Endodermal cell (in vitro differentiated cells): Measurements from ENCODE around the gene PRKCA. TPM values are rescaled to one million over a fixed set of nuclear protein-coding genes. Genes with fewer than 3 reads are reported as not detected.

Experiments
- DNase-seq: peaks from one replicate; pipeline ENCODE4 v3.0.0-alpha.2; 2017
- H3K27ac ChIP-seq: 2 replicates; pipeline ENCODE4 v1.5.1; 2013; ENCODE audit warnings: mild to moderate bottlenecking, low read depth, low read length, moderate library complexity
- H3K27me3 ChIP-seq: 2 replicates; pipeline ENCODE4 v1.6.1; 2013; ENCODE audit warnings: mild to moderate bottlenecking, low read length, moderate library complexity; ENCODE audit not compliant: insufficient read depth, control insufficient read depth, poor library complexity, severe bottlenecking
- H3K36me3 ChIP-seq: 2 replicates; pipeline ENCODE4 v1.7.0; 2013; ENCODE audit warnings: mild to moderate bottlenecking, low read length, moderate library complexity; ENCODE audit not compliant: control insufficient read depth, insufficient read depth
- H3K4me1 ChIP-seq: one replicate; pipeline ENCODE4 v1.7.0; 2013; ENCODE audit warnings: low read length; ENCODE audit not compliant: control insufficient read depth, insufficient read depth
- H3K4me3 ChIP-seq: 2 replicates; pipeline ENCODE4 v1.5.1; 2013; ENCODE audit warnings: mild to moderate bottlenecking, low read length, moderate library complexity
- H3K9ac ChIP-seq: 2 replicates; pipeline ENCODE4 v1.6.1; 2013; ENCODE audit warnings: mild to moderate bottlenecking, low read length, moderate library complexity; ENCODE audit not compliant: poor library complexity, severe bottlenecking; ENCODE audit errors: extremely low read depth
- H3K9me3 ChIP-seq: 2 replicates; pipeline ENCODE4 v1.6.1; 2013; ENCODE audit warnings: mild to moderate bottlenecking, low read length, moderate library complexity; ENCODE audit not compliant: control insufficient read depth
- H3K27ac Mint-ChIP-seq: 2 replicates; pipeline ENCODE4 v1.8.0; 2020; ENCODE audit warnings: mixed read lengths
- H3K27me3 Mint-ChIP-seq: 2 replicates; pipeline ENCODE4 v1.8.0; 2021; ENCODE audit warnings: mild to moderate bottlenecking, mixed read lengths; ENCODE audit not compliant: insufficient read depth
- H3K36me3 Mint-ChIP-seq: 2 replicates; pipeline ENCODE4 v1.8.0; 2020; ENCODE audit warnings: low read depth, mixed read lengths
- H3K4me1 Mint-ChIP-seq: 2 replicates; pipeline ENCODE4 v1.8.0; 2020; ENCODE audit warnings: mixed read lengths
- H3K4me3 Mint-ChIP-seq: 2 replicates; pipeline ENCODE4 v1.8.0; 2020; ENCODE audit warnings: mild to moderate bottlenecking, moderate library complexity, mixed read lengths
- H3K9me3 Mint-ChIP-seq: 2 replicates; pipeline ENCODE4 v1.8.0; 2020; ENCODE audit warnings: mild to moderate bottlenecking, mixed read lengths
- WGBS, 2 experiments: methylation state at CpG; one replicate each; pipeline versions ENCODE4 v1.1.5 to v1.1.7; 2013; ENCODE audit warnings: missing lambda C conversion rate in 2 of 2, mixed read lengths in 1 of 2; ENCODE audit not compliant: insufficient coverage in 1 of 2, insufficient read length in 1 of 2; 5-methylcytosine and 5-hydroxymethylcytosine counted together
- total RNA-seq, 2 donors: library from RNA; stranded (reverse); fragmentation: NEBNext Ultra II Directional in 1 of 2; extraction: Animal tissue kit (Norgen Biotek cat#: 25700) in 1 of 2; gene quantifications; 2 replicates in 1 of 2; 3 replicates in 1 of 2; pipeline ENCODE4 v1.2.1, GENCODE V29; 2021
- TF ChIP-seq, protein P1 (sequence below): fragments of 200-600 bp; sonication (generic); conservative IDR thresholded peaks from 2 replicates; pipeline ENCODE4 v1.5.0; 2021; ENCODE audit warnings: antibody characterized with exemption, mild to moderate bottlenecking

The PRKCA gene
- total RNA-seq, 2 donors from 2014 or later, result 8.7 to 14.6 TPM

DNA sequence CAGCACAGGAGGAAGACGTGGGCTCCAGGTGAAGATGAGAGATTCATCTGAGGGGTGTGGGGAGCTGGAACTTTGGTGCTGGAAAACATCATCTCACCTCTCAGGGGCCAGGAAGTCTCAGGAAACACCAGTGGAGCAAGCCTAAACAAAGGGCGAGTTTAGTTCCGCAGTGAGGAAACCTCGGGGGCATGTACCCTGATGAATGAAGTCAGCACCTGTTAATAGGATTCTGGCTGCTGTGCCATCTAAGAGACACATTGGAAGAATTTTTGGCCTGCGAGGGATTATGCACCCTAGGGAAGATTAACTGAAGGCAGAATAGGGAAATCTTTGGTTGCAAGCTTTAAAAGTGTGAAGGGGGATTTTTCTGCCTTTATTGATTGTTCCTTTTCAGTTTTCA lies 437.8 kb downstream of the PRKCA start:
- peaks cover 38% of the 10 kb centered on the region for H3K4me1 Mint-ChIP-seq
- no peak overlapping the region for H3K9ac ChIP-seq
- H3K9me3 Mint-ChIP-seq, result no peaks in the 10 kb centered on the region
- no peak for DNase-seq
- peaks cover 2% of the 10 kb centered on the region for H3K36me3 Mint-ChIP-seq
- H3K27ac ChIP-seq, result no peak overlapping the region
- H3K27ac Mint-ChIP-seq, result no peak overlapping the region
- TF ChIP-seq, protein P1, sequence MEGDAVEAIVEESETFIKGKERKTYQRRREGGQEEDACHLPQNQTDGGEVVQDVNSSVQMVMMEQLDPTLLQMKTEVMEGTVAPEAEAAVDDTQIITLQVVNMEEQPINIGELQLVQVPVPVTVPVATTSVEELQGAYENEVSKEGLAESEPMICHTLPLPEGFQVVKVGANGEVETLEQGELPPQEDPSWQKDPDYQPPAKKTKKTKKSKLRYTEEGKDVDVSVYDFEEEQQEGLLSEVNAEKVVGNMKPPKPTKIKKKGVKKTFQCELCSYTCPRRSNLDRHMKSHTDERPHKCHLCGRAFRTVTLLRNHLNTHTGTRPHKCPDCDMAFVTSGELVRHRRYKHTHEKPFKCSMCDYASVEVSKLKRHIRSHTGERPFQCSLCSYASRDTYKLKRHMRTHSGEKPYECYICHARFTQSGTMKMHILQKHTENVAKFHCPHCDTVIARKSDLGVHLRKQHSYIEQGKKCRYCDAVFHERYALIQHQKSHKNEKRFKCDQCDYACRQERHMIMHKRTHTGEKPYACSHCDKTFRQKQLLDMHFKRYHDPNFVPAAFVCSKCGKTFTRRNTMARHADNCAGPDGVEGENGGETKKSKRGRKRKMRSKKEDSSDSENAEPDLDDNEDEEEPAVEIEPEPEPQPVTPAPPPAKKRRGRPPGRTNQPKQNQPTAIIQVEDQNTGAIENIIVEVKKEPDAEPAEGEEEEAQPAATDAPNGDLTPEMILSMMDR, result no peak
- H3K27me3 Mint-ChIP-seq, result no peaks in the 10 kb centered on the region
- H3K36me3 ChIP-seq, result no peaks in the 10 kb centered on the region
- 91 to 95% methylated on average over 5 of the region's 5 CpGs for WGBS, 2 experiments
- H3K4me1 ChIP-seq, result peaks cover 5% of the 10 kb centered on the region
- H3K4me3 Mint-ChIP-seq, result no peak overlapping the region
- no peak overlapping the region for H3K4me3 ChIP-seq
- H3K27me3 ChIP-seq, result no peaks in the 10 kb centered on the region
- no peaks in the 10 kb centered on the region for H3K9me3 ChIP-seq

DNA sequence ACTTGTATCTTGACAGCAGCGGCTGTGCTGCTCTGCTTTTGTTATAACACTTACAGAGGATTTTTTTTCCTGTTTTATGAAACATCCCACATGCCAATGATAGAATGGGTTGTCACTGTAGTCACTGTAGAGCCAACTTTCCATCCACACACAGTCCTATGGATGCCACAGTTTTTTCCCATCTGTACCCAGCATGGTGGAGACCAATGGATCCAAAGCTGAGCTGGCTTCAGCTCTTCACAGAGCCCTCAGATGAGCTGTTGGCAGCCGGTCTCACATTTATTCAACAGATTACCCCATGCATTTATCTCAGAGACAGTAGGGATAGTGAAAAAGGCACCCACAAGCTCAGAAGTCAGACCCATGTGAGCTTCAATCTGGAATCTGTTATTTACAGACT lies 441.1 kb downstream of the PRKCA start:
- Histone ChIP-seq H3K9me3 (no peaks in the 10 kb centered on the region), H3K36me3 (no peaks in the 10 kb centered on the region), H3K4me3 (no peak overlapping the region), H3K4me1 (peaks cover 5% of the 10 kb centered on the region), H3K27me3 (no peaks in the 10 kb centered on the region), H3K27ac (no peak overlapping the region), H3K9ac (no peak overlapping the region)
- no peak for DNase-seq
- no peak overlapping the region for H3K27ac Mint-ChIP-seq
- WGBS, 2 experiments, result 93 to 100% methylated on average over 1 to 2 of the region's 2 CpGs
- H3K9me3 Mint-ChIP-seq, result no peaks in the 10 kb centered on the region
- no peaks in the 10 kb centered on the region for H3K36me3 Mint-ChIP-seq
- H3K4me3 Mint-ChIP-seq, result no peak overlapping the region
- TF ChIP-seq, protein P1, result no peak
- peaks cover 8% of the 10 kb centered on the region for H3K27me3 Mint-ChIP-seq
- peaks cover 29% of the 10 kb centered on the region for H3K4me1 Mint-ChIP-seq

DNA sequence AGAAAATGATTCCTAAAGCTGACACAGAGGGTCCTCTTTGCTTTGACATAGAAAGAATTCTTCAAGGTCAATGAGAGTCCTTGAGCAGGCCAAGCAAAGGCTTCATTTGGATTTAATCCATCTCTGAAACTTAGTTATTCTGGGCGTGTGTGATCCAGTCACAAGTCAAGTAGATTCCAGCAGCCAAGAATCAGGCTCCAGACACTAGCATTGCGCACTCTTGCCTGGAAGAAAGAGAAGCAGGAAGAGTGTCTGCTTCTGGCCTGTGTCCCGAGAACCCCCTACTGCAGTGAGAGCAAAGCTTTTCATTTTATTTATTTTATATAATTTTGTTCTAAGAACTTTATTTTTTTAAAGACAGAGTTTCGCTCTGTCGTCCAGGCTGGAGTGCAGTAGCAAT lies 444.3 kb downstream of the PRKCA start:
- no peak for DNase-seq
- Histone ChIP-seq H3K36me3 (no peaks in the 10 kb centered on the region), H3K4me1 (no peaks in the 10 kb centered on the region), H3K4me3 (no peak overlapping the region), H3K9ac (no peak overlapping the region), H3K9me3 (no peaks in the 10 kb centered on the region), H3K27me3 (no peaks in the 10 kb centered on the region), H3K27ac (no peak overlapping the region)
- peaks cover 20% of the 10 kb centered on the region for H3K4me1 Mint-ChIP-seq
- H3K9me3 Mint-ChIP-seq, result no peaks in the 10 kb centered on the region
- peaks cover 19% of the 10 kb centered on the region for H3K27me3 Mint-ChIP-seq
- 92% methylated on average over 4 of the region's 5 CpGs for WGBS, 2 experiments
- TF ChIP-seq, protein P1, result no peak
- no peaks in the 10 kb centered on the region for H3K36me3 Mint-ChIP-seq
- no peak overlapping the region for H3K4me3 Mint-ChIP-seq
- no peak overlapping the region for H3K27ac Mint-ChIP-seq
